GM12878 (cell line): Measurements from ENCODE around the gene TMEM25. TPM values are rescaled to one million over a fixed set of nuclear protein-coding genes. Genes with fewer than 3 reads are reported as not detected.

Experiments
- polyA plus RNA-seq, 11 experiments: library from polyadenylated mRNA; depleted of rRNA in 4 of 11; unstranded in 6 of 11; stranded (reverse) in 5 of 11; fragments of >200 nt; fragmentation: Nextera tagmentation in 4 of 11; fragmentation: Illumina TruSeq in 1 of 11; extraction: Ambion mirVana in 4 of 11; extraction: Trizol in 1 of 11; gene quantifications; 1 replicate in 1 of 11; 2 replicates in 10 of 11; pipeline versions ENCODE4 v1.2.1 to v1.2.3, GENCODE V29; 2011 to 2016; ENCODE audit warnings: inconsistent platforms in 2 of 11, missing spikeins in 2 of 11, low read depth in 1 of 11
- total RNA-seq, 4 experiments: library from RNA; depleted of rRNA in 3 of 4; stranded (reverse); fragments of >200 nt in 3 of 4; fragmentation: Illumina TruSeq in 1 of 4; extraction: Trizol in 1 of 4; gene quantifications; 2 replicates each; pipeline versions ENCODE4 v1.2.1 to v1.2.3, GENCODE V29; 2013 to 2021

TMEM25 gene
- total and polyA plus RNA-seq, 10 of the 15 experiments (the other 5 are each of a cell fraction or from before 2014, with no cell fraction given) = 1.4 to 13.9 (median 7.8) TPM

Other genes starting within 250 kb of the TMEM25 start
Only the 7 nearest of the 11 such genes appear.
- 211 and 295 TPM in 2 replicates for gene ATP5MG, start 129.6 kb upstream of the TMEM25 start, total RNA-seq (2014; rRNA removed)
- gene ATP5MG, start 129.6 kb upstream of the TMEM25 start, total RNA-seq (2014; rRNA removed; fragmentation: Illumina TruSeq; extraction: Trizol) = 317 and 321 TPM in 2 replicates
- 316 and 333 TPM in 2 replicates for gene ATP5MG, start 129.6 kb upstream of the TMEM25 start, total RNA-seq (2021)
- gene ATP5MG, start 129.6 kb upstream of the TMEM25 start, polyA plus RNA-seq (2011; rRNA removed) = 735 and 1,009 TPM in 2 replicates
- gene ATP5MG, start 129.6 kb upstream of the TMEM25 start, polyA plus RNA-seq (2014; fragmentation: Illumina TruSeq; extraction: Trizol) = 287 and 299 TPM in 2 replicates
- gene ATP5MG, start 129.6 kb upstream of the TMEM25 start, polyA plus RNA-seq (2014; fragmentation: Nextera tagmentation; extraction: Ambion mirVana) = 1,000 to 10,000 TPM; 2,154 to 2,276 TPM
- gene ATP5MG, start 129.6 kb upstream of the TMEM25 start, polyA plus RNA-seq (2014; rRNA removed) = 531 and 577 TPM in 2 replicates
- gene ATP5MG, start 129.6 kb upstream of the TMEM25 start, polyA plus RNA-seq (2016; fragmentation: Nextera tagmentation; extraction: Ambion mirVana) = 1,000 to 10,000 TPM; 1,057 to 1,150 TPM
- 24.9 and 25.2 TPM in 2 replicates for gene KMT2A, start 94.7 kb upstream of the TMEM25 start, total RNA-seq (2014; rRNA removed)
- gene KMT2A, start 94.7 kb upstream of the TMEM25 start, total RNA-seq (2014; rRNA removed; fragmentation: Illumina TruSeq; extraction: Trizol) = 28.1 and 30.4 TPM in 2 replicates
- 52.6 and 56.9 TPM in 2 replicates for gene KMT2A, start 94.7 kb upstream of the TMEM25 start, total RNA-seq (2021)
- 25.7 and 27.1 TPM in 2 replicates for gene KMT2A, start 94.7 kb upstream of the TMEM25 start, polyA plus RNA-seq (2011; rRNA removed)
- gene KMT2A, start 94.7 kb upstream of the TMEM25 start, polyA plus RNA-seq (2014; fragmentation: Illumina TruSeq; extraction: Trizol) = 38.6 and 39.0 TPM in 2 replicates
- gene KMT2A, start 94.7 kb upstream of the TMEM25 start, polyA plus RNA-seq (2014; fragmentation: Nextera tagmentation; extraction: Ambion mirVana) = 1 to 10 TPM; 6.1 to 7.4 TPM
- 25.4 and 28.9 TPM in 2 replicates for gene KMT2A, start 94.7 kb upstream of the TMEM25 start, polyA plus RNA-seq (2014; rRNA removed)
- 10 to 100 TPM; 11.2 to 12.7 TPM for gene KMT2A, start 94.7 kb upstream of the TMEM25 start, polyA plus RNA-seq (2016; fragmentation: Nextera tagmentation; extraction: Ambion mirVana)
- 0.49 TPM in 1 of 2 replicates, not detected in the other for gene TTC36, start 3.7 kb upstream of the TMEM25 start, total RNA-seq (2014; rRNA removed)
- gene TTC36, start 3.7 kb upstream of the TMEM25 start, total RNA-seq (2014; rRNA removed; fragmentation: Illumina TruSeq; extraction: Trizol) = not detected in 2 replicates
- 0.27 TPM in 1 of 2 replicates, not detected in the other for gene TTC36, start 3.7 kb upstream of the TMEM25 start, total RNA-seq (2021)
- not detected in 2 replicates for gene TTC36, start 3.7 kb upstream of the TMEM25 start, polyA plus RNA-seq (2011; rRNA removed)
- gene TTC36, start 3.7 kb upstream of the TMEM25 start, polyA plus RNA-seq (2014; fragmentation: Illumina TruSeq; extraction: Trizol) = not detected in 2 replicates
- not detected for gene TTC36, start 3.7 kb upstream of the TMEM25 start, polyA plus RNA-seq (2014; fragmentation: Nextera tagmentation; extraction: Ambion mirVana)
- gene TTC36, start 3.7 kb upstream of the TMEM25 start, polyA plus RNA-seq (2014; rRNA removed) = 0.22 and 0.28 TPM in 2 replicates
- under 1 TPM; 0.59 to 0.78 TPM for gene TTC36, start 3.7 kb upstream of the TMEM25 start, polyA plus RNA-seq (2016; fragmentation: Nextera tagmentation; extraction: Ambion mirVana)
- gene IFT46, start 34.7 kb downstream of the TMEM25 start, total RNA-seq (2014; rRNA removed) = 15.4 and 19.3 TPM in 2 replicates
- gene IFT46, start 34.7 kb downstream of the TMEM25 start, total RNA-seq (2014; rRNA removed; fragmentation: Illumina TruSeq; extraction: Trizol) = 15.0 and 15.3 TPM in 2 replicates
- gene IFT46, start 34.7 kb downstream of the TMEM25 start, total RNA-seq (2021) = 10.3 and 11.2 TPM in 2 replicates
- gene IFT46, start 34.7 kb downstream of the TMEM25 start, polyA plus RNA-seq (2011; rRNA removed) = 26.6 and 29.7 TPM in 2 replicates
- 16.8 and 23.4 TPM in 2 replicates for gene IFT46, start 34.7 kb downstream of the TMEM25 start, polyA plus RNA-seq (2014; fragmentation: Illumina TruSeq; extraction: Trizol)
- 10 to 100 TPM; 19.4 to 21.6 TPM for gene IFT46, start 34.7 kb downstream of the TMEM25 start, polyA plus RNA-seq (2014; fragmentation: Nextera tagmentation; extraction: Ambion mirVana)
- 12.6 and 14.5 TPM in 2 replicates for gene IFT46, start 34.7 kb downstream of the TMEM25 start, polyA plus RNA-seq (2014; rRNA removed)
- 10 to 100 TPM; 14.2 to 16.6 TPM for gene IFT46, start 34.7 kb downstream of the TMEM25 start, polyA plus RNA-seq (2016; fragmentation: Nextera tagmentation; extraction: Ambion mirVana)
- 72.6 and 79.6 TPM in 2 replicates for gene ARCN1, start 41.2 kb downstream of the TMEM25 start, total RNA-seq (2014; rRNA removed)
- gene ARCN1, start 41.2 kb downstream of the TMEM25 start, total RNA-seq (2014; rRNA removed; fragmentation: Illumina TruSeq; extraction: Trizol) = 88.9 and 99.6 TPM in 2 replicates
- gene ARCN1, start 41.2 kb downstream of the TMEM25 start, total RNA-seq (2021) = 116 and 118 TPM in 2 replicates
- 172 and 177 TPM in 2 replicates for gene ARCN1, start 41.2 kb downstream of the TMEM25 start, polyA plus RNA-seq (2011; rRNA removed)
- gene ARCN1, start 41.2 kb downstream of the TMEM25 start, polyA plus RNA-seq (2014; fragmentation: Illumina TruSeq; extraction: Trizol) = 152 and 180 TPM in 2 replicates
- 10 to 100 TPM; 33.3 to 47.4 TPM for gene ARCN1, start 41.2 kb downstream of the TMEM25 start, polyA plus RNA-seq (2014; fragmentation: Nextera tagmentation; extraction: Ambion mirVana)
- gene ARCN1, start 41.2 kb downstream of the TMEM25 start, polyA plus RNA-seq (2014; rRNA removed) = 90.3 and 103 TPM in 2 replicates
- gene ARCN1, start 41.2 kb downstream of the TMEM25 start, polyA plus RNA-seq (2016; fragmentation: Nextera tagmentation; extraction: Ambion mirVana) = 100 to 1,000 TPM; 109 to 114 TPM
- gene PHLDB1, start 76.4 kb downstream of the TMEM25 start, total RNA-seq (2014; rRNA removed) = 0.06 TPM in 1 of 2 replicates, not detected in the other
- not detected in 2 replicates for gene PHLDB1, start 76.4 kb downstream of the TMEM25 start, total RNA-seq (2014; rRNA removed; fragmentation: Illumina TruSeq; extraction: Trizol)
- gene PHLDB1, start 76.4 kb downstream of the TMEM25 start, total RNA-seq (2021) = 0.23 and 0.27 TPM in 2 replicates
- 0.19 and 0.20 TPM in 2 replicates for gene PHLDB1, start 76.4 kb downstream of the TMEM25 start, polyA plus RNA-seq (2011; rRNA removed)
- 0.03 TPM in 1 of 2 replicates, not detected in the other for gene PHLDB1, start 76.4 kb downstream of the TMEM25 start, polyA plus RNA-seq (2014; fragmentation: Illumina TruSeq; extraction: Trizol)
- gene PHLDB1, start 76.4 kb downstream of the TMEM25 start, polyA plus RNA-seq (2014; fragmentation: Nextera tagmentation; extraction: Ambion mirVana) = not detected
- gene PHLDB1, start 76.4 kb downstream of the TMEM25 start, polyA plus RNA-seq (2014; rRNA removed) = not detected in 2 replicates
- gene PHLDB1, start 76.4 kb downstream of the TMEM25 start, polyA plus RNA-seq (2016; fragmentation: Nextera tagmentation; extraction: Ambion mirVana) = under 1 TPM; 0.17 to 0.26 TPM
- not detected in 2 replicates for gene TREH, start 148.5 kb downstream of the TMEM25 start, total RNA-seq (2014; rRNA removed)
- gene TREH, start 148.5 kb downstream of the TMEM25 start, total RNA-seq (2014; rRNA removed; fragmentation: Illumina TruSeq; extraction: Trizol) = not detected in 2 replicates
- gene TREH, start 148.5 kb downstream of the TMEM25 start, total RNA-seq (2021) = not detected in 2 replicates
- gene TREH, start 148.5 kb downstream of the TMEM25 start, polyA plus RNA-seq (2011; rRNA removed) = not detected in 2 replicates
- not detected in 2 replicates for gene TREH, start 148.5 kb downstream of the TMEM25 start, polyA plus RNA-seq (2014; fragmentation: Illumina TruSeq; extraction: Trizol)
- gene TREH, start 148.5 kb downstream of the TMEM25 start, polyA plus RNA-seq (2014; fragmentation: Nextera tagmentation; extraction: Ambion mirVana) = not detected
- not detected in 2 replicates for gene TREH, start 148.5 kb downstream of the TMEM25 start, polyA plus RNA-seq (2014; rRNA removed)
- gene TREH, start 148.5 kb downstream of the TMEM25 start, polyA plus RNA-seq (2016; fragmentation: Nextera tagmentation; extraction: Ambion mirVana) = not detected